GM19455 (cell line): ENCODE measurements around the gene KLHL22.

Experiments
- ATAC-seq: cut with Tn5 transposase; IDR thresholded peaks from one replicate; pipeline ENCODE4 v1.9.1; 2021; ENCODE audit not compliant: unreplicated experiment

KLHL22 gene

DNA sequence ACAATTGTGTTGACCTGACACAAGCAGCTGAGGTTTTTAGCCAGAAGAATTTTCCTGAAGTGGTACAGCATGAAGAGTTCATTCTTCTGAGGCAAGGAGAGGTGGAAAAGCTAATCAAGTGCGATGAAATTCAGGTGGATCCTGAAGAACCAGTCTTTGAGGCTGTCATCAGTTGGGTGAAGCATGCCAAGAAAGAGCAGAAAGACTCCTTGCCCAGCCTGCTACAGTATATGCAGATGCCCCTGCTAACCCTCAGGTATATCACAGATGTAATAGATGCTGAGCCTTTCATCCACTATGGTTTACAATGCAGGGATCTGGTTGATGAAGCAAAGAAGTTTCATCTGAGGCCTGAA lies 45.1 kb downstream of the KLHL22 start:
- no peak for ATAC-seq

DNA sequence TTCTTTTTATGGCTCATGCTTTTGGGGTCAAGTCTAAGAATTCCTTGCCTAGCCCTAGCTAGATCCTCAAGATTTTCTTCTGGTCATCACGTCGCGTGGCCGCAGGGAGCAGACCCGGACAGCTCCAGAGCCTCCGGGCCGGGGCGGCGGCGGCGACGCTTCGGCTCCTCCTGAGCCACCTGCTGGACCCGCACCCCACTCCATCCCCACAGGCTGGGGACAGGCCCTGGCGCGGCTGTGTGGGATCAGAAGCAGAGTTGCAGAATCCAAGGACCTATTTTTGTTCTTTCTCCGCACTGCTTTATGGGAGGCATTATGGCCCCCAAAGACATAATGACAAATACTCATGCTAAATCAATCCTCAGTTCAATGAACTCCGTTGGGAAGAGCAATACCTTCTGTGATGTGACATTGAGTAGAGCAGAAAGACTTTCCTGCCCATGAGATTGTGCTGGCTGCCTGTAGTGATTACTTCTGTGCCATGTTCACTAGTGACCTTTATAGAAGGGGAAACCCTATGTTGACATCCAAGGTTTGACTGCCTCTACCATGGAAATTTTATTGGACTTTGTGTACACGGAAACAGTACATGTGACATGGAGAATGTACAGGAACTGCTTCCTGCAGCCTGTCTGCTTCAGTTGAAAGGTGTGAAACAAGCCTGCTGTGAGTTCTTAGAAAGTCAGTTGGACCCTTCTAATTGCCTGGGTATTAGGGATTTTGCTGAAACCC lies 45.6 kb downstream of the KLHL22 start:
- ATAC-seq = no peak

GRCh38 chr22:20448630-20449029 lies 47.0 kb downstream of the KLHL22 start:
- ATAC-seq = no peak

- no peak for ATAC-seq
Observed at GRCh38 chr22:20446383-20446970, 49.1 kb downstream of the KLHL22 start.

DNA sequence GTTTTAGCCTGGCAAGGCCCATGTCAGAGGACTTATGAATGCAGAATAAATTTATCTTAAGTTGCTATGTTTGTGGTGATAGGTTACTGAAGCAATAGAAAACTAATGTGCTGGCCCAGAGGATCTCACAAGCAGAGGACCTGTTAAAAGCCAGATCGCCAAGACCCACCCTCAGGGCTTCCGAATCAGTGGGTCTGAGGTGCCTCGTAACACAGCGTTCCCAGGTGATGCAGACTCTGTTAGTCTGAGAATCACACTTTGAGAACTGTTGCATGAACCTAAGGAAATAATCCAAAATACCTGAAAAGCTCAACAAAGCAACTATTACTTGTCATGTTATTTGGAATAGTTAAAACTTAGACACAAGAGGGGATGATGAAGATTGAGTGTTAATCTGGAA lies 51.3 kb downstream of the KLHL22 start:
- ATAC-seq = no peak

DNA sequence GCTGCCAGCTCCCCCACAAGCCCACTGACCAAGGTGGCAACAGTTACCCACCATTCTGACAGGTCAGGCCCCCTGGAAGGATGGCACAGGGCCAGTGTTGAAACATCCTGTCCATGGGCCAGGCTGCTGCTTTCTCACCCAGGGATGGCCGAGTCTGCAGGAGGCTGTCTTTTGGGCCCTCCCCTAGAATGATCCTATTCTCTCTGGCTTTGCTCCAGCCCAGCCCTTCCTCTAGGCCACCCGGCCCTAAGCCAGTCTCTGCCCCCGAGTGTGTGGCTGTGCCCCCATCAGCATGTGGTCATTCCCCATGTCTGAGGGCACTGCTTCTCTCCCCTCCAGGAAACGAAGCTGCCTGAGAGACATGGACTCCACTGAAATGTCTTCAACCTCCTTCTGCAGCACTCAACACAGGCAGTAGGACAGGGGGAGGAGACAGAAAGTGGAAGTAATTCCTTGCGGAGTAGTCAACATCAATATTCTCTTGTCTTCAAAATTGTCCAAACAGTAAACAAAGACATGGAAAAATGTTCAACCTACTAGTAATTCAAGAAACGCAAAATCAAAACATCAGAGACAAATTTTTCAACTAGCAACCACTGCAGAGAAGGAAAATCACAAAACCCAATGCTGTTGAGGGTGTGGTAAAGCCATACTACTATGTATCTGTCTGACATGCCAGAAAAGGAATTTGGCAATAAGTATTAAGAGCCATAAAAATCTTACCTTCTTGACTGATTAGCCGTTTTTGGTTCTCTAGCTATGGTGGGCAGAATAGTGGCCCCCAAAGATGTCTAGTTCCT lies 52.9 kb downstream of the KLHL22 start:
- ATAC-seq = no peak

- no peak for ATAC-seq
Observed at GRCh38 chr22:20441631-20442484, 53.7 kb downstream of the KLHL22 start.

- no peak for ATAC-seq
Observed at GRCh38 chr22:20440637-20441591, 54.7 kb downstream of the KLHL22 start.

DNA sequence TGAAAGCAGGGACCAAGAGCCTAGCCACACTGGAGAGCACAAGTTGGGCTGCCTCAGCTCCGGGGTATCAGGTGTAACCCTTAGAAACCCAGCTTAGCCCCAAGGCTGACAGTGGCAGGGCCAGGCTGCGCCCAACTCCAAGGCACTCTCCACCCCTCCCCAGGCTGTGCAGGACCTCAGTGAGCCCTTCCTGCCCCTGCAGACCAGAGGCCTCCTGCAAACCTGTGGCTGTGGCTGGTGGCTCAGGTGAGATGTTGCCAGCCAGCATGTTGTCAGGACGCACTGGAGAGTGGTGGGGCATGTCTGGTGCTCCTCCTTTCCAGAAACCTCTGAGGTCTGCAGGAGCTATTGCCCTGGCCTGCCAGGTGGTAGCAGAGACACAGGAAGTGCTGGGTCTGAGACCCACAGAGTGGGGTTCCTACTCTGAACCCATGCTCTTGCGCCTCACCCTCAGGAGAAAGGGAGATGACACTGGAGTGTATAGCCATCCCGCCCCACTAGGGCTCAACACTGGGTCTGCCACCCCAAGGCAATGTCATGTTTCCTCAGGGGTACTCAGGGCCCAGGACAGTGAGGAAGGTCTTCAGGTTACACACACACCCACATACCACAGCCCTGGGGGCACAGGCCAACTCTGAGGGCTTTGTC lies 55.5 kb downstream of the KLHL22 start:
- no peak for ATAC-seq

GRCh38 chr22:20439556-20439927 lies 56.1 kb downstream of the KLHL22 start:
- no peak for ATAC-seq

DNA sequence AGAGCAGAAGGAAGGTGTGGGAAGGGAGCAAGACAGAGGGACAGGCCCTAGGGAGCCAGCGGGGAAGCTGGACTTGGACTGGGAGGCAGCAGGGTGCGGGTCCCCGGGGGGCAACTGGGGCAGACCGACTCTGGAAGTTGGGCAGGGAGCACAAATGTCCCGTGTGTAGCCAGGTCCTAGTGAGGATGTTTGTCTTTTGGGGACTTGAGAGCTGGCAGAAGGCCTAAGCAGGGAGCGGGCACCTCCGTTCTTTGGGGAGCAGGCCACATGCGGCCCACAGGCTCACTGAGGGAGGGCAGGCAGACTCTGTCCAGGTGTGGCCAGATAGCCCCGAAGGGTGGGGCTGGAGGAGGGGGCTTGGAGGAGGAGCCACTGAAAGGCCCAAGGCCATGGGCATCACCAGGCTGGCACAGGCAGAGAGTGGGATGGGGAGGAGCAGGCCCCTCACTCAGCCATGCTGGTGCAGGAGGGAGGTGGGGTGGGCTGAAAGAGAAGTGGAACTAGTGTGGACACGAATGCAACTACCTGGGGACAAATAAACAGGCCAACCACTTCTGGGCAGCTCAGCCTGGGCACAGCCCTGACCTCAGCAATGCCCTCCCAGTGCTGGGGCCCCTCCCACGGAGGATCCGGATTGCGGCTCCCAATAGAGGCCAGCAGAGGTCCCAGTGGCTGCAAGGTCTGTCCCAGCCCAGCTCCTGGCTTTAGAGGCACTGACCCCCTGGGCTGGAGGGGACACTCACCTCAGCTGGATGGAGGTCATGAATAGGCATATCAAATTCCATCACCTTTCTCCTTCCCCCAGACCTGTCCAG lies 56.7 kb downstream of the KLHL22 start:
- ATAC-seq = no peak

DNA sequence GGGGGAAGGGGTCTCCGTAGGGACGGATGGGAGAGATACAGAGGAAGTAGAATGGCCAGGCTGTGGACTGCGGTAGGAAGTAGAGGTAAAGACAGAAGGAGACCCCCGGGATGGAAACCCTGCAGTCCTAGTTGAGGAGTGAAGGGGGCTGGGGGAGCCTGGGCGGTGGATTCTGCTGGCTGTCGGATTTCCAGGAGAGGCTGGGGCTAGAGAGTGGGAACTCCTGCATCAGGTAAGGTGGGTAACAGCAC lies 57.2 kb downstream of the KLHL22 start:
- no peak for ATAC-seq

GRCh38 chr22:20437613-20438426 lies 57.8 kb downstream of the KLHL22 start, which contains the start of gene SCARF2:
SCARF2 (minus strand) TSS chr22:20437825; CDS start chr22:20437754, 71 bp downstream.
- ATAC-seq = no peak

- ATAC-seq = no peak
Observed at GRCh38 chr22:20436768-20437612, 58.6 kb downstream of the KLHL22 start.

DNA sequence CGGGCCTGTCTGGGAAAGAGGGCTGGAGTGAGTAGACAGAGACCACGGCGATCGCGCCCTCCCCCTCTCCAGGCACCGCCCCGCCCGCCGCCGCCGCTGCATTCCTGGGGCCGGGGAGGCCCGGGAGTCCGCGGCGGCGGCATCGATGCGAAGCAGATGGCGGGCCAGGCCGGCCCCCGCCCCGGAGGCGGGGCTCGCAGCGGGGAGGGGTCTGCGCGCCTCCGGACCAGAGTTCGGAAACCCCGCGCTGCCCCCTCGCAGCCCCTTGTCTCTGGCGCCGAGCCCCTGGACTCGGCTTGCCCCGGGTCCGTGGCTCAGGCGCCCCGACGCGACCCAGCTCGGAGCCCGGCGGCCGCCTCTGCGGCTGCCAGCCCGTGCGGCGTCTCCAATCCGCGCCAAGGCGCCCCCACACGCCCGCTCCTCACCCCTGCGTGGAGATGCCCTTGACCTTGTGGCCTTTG lies 59.3 kb downstream of the KLHL22 start:
- ATAC-seq = no peak

DNA sequence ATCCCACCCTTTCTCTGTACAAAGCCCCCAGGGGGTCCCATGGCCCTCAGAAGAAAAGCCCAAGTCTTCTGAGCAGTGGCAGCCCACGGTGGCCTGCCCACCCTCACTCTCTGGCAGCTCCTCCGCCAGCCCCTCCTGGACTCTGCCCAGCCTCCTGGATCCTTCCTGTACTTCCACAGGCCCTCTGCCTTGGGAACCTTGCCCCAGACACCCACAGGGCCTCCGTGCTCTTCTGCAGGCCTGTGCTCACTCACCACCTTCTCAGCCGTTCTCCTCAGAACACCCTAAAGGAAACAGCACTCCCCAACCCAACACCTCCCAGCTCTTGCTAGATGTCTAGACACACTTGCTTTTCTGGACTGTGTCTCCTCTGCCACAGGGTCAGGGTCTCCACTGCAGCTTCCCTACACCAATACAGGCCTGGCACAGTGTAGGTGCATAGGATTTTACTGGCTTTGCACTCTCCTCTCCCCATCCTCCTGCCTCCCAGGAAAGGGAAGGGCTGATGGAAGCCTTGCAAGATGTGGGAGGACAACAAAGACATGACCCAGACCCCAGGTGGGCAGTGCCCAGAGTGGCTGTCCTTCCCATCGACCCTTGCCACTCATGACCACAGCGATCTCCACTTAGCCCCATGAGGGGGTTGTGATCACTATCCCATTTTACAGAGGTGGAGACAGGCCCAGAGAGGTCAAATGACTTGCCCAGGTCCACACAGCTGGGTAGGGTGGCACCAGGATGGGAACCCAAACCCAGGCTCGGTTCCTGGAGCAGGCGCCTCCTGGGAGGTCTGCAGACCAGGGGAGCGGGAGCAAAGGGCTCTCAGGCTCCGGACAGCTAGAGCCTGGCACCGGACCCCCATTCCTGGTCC lies 59.9 kb downstream of the KLHL22 start:
- ATAC-seq = no peak
